HepG2 (cell line): ENCODE measurements around the gene PPP2R5B. TPM values are rescaled to one million over a fixed set of nuclear protein-coding genes. Genes with fewer than 3 reads are reported as not detected.

Experiments
- ATAC-seq: fragments of 200-7000 bp; cut with Tn5 transposase; 3 replicates; pipeline ENCODE4 v1.9.1; 2020; ENCODE audit warnings: mild to moderate bottlenecking, moderate library complexity
- BruUV-seq: library from RNA; stranded (reverse); fragments of 400-500 nt; replicated peaks from 2 replicates; lab custom pipeline; 2021; lab: Mats Ljungman, UMichigan
- CTCF ChIA-PET: fragments of 300-600 bp; formaldehyde crosslinking; extraction: SDS; loops from one replicate; lab custom pipeline; 2021; ENCODE audit warnings: low total read pairs, inconsistent platforms, low intra/inter-chr PET ratio; lab: Yijun Ruan, JAX
- POLR2A ChIA-PET: fragments of 350-600 bp; sonication (Branson Sonifier 250); formaldehyde crosslinking; loops from one replicate; lab custom pipeline; 2020; ENCODE audit warnings: antibody characterized with exemption, inconsistent platforms; lab: Yijun Ruan, JAX
- DNase-seq: peaks from one replicate; pipeline ENCODE4 v3.0.0-alpha.2; 2015; ENCODE audit warnings: low spot score
- FAIRE-seq: peaks from 3 replicates; lab custom pipeline; 2011; peaks lifted over from hg19 to GRCh38; lab: Jason Lieb, UNC
- H2AFZ ChIP-seq: one replicate; pipeline ENCODE4 v1.6.1; 2011; ENCODE audit warnings: low read length, inconsistent platforms
- H3K27ac ChIP-seq: fragments of 300-600 bp; 3 replicates; pipeline ENCODE4 v1.8.0; 2011; ENCODE audit warnings: mixed run types, mild to moderate bottlenecking, mixed read lengths, low read length, inconsistent platforms; ENCODE audit not compliant: insufficient read depth; ENCODE audit errors: extremely low read length
- H3K27me3 ChIP-seq, 2 experiments: fragments of 200-600 bp in 1 of 2; 2 replicates in 1 of 2; 3 replicates in 1 of 2; pipeline versions ENCODE4 v1.6.0 to v1.8.0; 2011; ENCODE audit warnings: low read length in 2 of 2, mild to moderate bottlenecking in 2 of 2, moderate library complexity in 2 of 2, inconsistent platforms in 1 of 2; ENCODE audit not compliant: insufficient read depth in 2 of 2, control insufficient read depth in 1 of 2
- H3K36me3 ChIP-seq, 2 experiments: fragments of 200-600 bp in 1 of 2; replicated peaks in 1 of 2; 2 replicates in 1 of 2; 3 replicates in 1 of 2; pipeline versions ENCODE4 v1.5.1 to v1.8.0; 2011; ENCODE audit warnings: low read length in 2 of 2, inconsistent platforms in 1 of 2; ENCODE audit not compliant: insufficient read depth in 2 of 2, control insufficient read depth in 1 of 2
- H3K4me1 ChIP-seq: 2 replicates; pipeline ENCODE4 v1.5.1; 2012; ENCODE audit warnings: low read length, inconsistent platforms; ENCODE audit not compliant: insufficient read depth
- H3K4me2 ChIP-seq: 2 replicates; pipeline ENCODE4 v1.6.0; 2011; ENCODE audit warnings: low read depth, low read length, inconsistent platforms
- H3K4me3 ChIP-seq, 3 experiments: fragments of 200-600 bp in 1 of 3; sonication (generic), shearing (Covaris generic) in 1 of 3; replicated peaks in 1 of 3; 2 replicates each; pipeline ENCODE4 v1.5.1; 2011 to 2016; ENCODE audit warnings: low read length in 3 of 3, inconsistent platforms in 2 of 3, low read depth in 2 of 3, mild to moderate bottlenecking in 2 of 3, control low read depth in 1 of 3, mixed read lengths in 1 of 3; ENCODE audit not compliant: insufficient read depth in 1 of 3
- H3K79me2 ChIP-seq: one replicate; pipeline ENCODE4 v1.6.1; 2011; ENCODE audit warnings: low read length, inconsistent platforms; ENCODE audit not compliant: insufficient read depth
- H3K9ac ChIP-seq: 2 replicates; pipeline ENCODE4 v1.6.0; 2011; ENCODE audit warnings: mild to moderate bottlenecking, low read depth, low read length, inconsistent platforms; ENCODE audit not compliant: insufficient read depth
- H3K9me3 ChIP-seq: 2 replicates; pipeline ENCODE4 v1.5.1; 2012; ENCODE audit warnings: mild to moderate bottlenecking, low read length
- H4K20me1 ChIP-seq: 2 replicates; pipeline ENCODE4 v1.6.0; 2011; ENCODE audit warnings: inconsistent platforms, mild to moderate bottlenecking, low read length, moderate library complexity; ENCODE audit not compliant: insufficient read depth
- BORCS8-MEF2B ChIP-seq: sonication (generic); formaldehyde crosslinking; IDR thresholded peaks from 2 replicates; pipeline ENCODE4 v1.8.0; 2022; ENCODE audit warnings: mild to moderate bottlenecking, missing genetic modification reagents
- ETV6 ChIP-seq: sonication (generic); formaldehyde crosslinking; conservative IDR thresholded peaks from 2 replicates; pipeline ENCODE4 v1.4.0; 2020; ENCODE audit warnings: missing genetic modification reagents
- GTF3A ChIP-seq: sonication (generic); formaldehyde crosslinking; conservative IDR thresholded peaks from 2 replicates; pipeline ENCODE4 v1.4.0; 2020; ENCODE audit warnings: mild to moderate bottlenecking, missing genetic modification reagents
- HNRNPL ChIP-seq: fragments of 200-400 bp; formaldehyde crosslinking; IDR thresholded peaks from 2 replicates; pipeline ENCODE4 v1.6.1; 2017; ENCODE audit warnings: mild to moderate bottlenecking, low read depth, low read length
- JUN ChIP-seq: sonication (generic); formaldehyde crosslinking; IDR thresholded peaks from 2 replicates; pipeline ENCODE4 v1.4.0; 2020; ENCODE audit warnings: mild to moderate bottlenecking, missing genetic modification reagents
- MED1 ChIP-seq: sonication (generic); formaldehyde crosslinking; IDR thresholded peaks from 2 replicates; pipeline ENCODE4 v1.4.0; 2020; ENCODE audit warnings: missing genetic modification reagents
- NFKBIZ ChIP-seq: IDR thresholded peaks from 2 replicates; pipeline ENCODE4 v1.6.1; 2018; ENCODE audit warnings: missing genetic modification reagents, missing compliant biosample characterization
- PHF5A ChIP-seq: IDR thresholded peaks from one replicate; pipeline ENCODE4 v1.6.1; 2018; ENCODE audit warnings: low read depth, missing genetic modification reagents; ENCODE audit not compliant: unreplicated experiment
- RBM39 ChIP-seq: fragments of 200-400 bp; formaldehyde crosslinking; IDR thresholded peaks from one replicate; pipeline ENCODE4 v1.6.1; 2018; ENCODE audit warnings: antibody characterized with exemption, mild to moderate bottlenecking, low read depth, low read length; ENCODE audit not compliant: poor library complexity, severe bottlenecking
- SKI ChIP-seq: fragments of 450-650 bp; IDR thresholded peaks from one replicate; pipeline ENCODE4 v1.6.1; 2018; ENCODE audit warnings: mild to moderate bottlenecking; ENCODE audit not compliant: partially characterized antibody
- SOX13 ChIP-seq, 3 experiments: fragments of 450-650 bp in 1 of 3; sonication (generic) in 1 of 3; formaldehyde crosslinking in 1 of 3; IDR thresholded peaks in 2 of 3; conservative IDR thresholded peaks in 1 of 3; 2 replicates each; pipeline versions ENCODE4 v1.5.0 to v1.6.1; 2016 to 2020; ENCODE audit warnings: antibody characterized with exemption in 1 of 3, mild to moderate bottlenecking in 1 of 3, missing compliant biosample characterization in 1 of 3, missing genetic modification reagents in 1 of 3, moderate library complexity in 1 of 3
- SP1 ChIP-seq, 2 experiments: fragments of 450-650 bp in 1 of 2; sonication (generic) in 1 of 2; formaldehyde crosslinking in 1 of 2; IDR thresholded peaks; 2 replicates each; pipeline versions ENCODE4 v1.4.0 to v1.6.1; 2016 to 2020; ENCODE audit warnings: missing genetic modification reagents in 1 of 2
- TAF1 ChIP-seq: sonication (generic); formaldehyde crosslinking; IDR thresholded peaks from 2 replicates; pipeline ENCODE4 v1.4.0; 2020; ENCODE audit warnings: missing genetic modification reagents
- THAP11 ChIP-seq: IDR thresholded peaks from 2 replicates; pipeline ENCODE4 v1.6.1; 2016; ENCODE audit warnings: missing biosample characterization, missing genetic modification reagents
- TMF1 ChIP-seq: sonication (generic); formaldehyde crosslinking; IDR thresholded peaks from 2 replicates; pipeline ENCODE4 v1.8.1; 2022; ENCODE audit warnings: low read depth, missing genetic modification reagents
- U2AF2 ChIP-seq: fragments of 200-400 bp; formaldehyde crosslinking; IDR thresholded peaks from 2 replicates; pipeline ENCODE4 v1.6.1; 2017; ENCODE audit warnings: low read depth, mild to moderate bottlenecking, low read length
- ZC3H13 ChIP-seq: sonication (generic); formaldehyde crosslinking; IDR thresholded peaks from 2 replicates; pipeline ENCODE4 v1.8.1; 2023; ENCODE audit warnings: mild to moderate bottlenecking, missing genetic modification reagents, moderate library complexity
- WGBS: methylation state at CpG from one replicate; pipeline ENCODE4 v1.1.6; 2017; ENCODE audit warnings: low lambda C conversion rate; 5-methylcytosine and 5-hydroxymethylcytosine counted together
- in situ Hi-C: cut with HindIII; loops from 2 replicates; pipeline ENCODE4 v1.10.0; 2017; ENCODE audit warnings: low pct_unique_long_range_greater_than_20kb; ENCODE audit not compliant: extremely low pct_ligation_motif_present
- intact Hi-C: fragments of 100-400 bp; cut with micrococcal nuclease; formaldehyde crosslinking; loops from one replicate; pipeline ENCODE4 v1.10.0; 2022; ENCODE audit not compliant: unreplicated experiment
- polyA plus RNA-seq, 8 experiments: library from polyadenylated mRNA; depleted of rRNA in 3 of 8; stranded (reverse) in 7 of 8; unstranded in 1 of 8; fragments of >200 nt; fragmentation: Illumina TruSeq in 4 of 8; extraction: Trizol in 4 of 8; gene quantifications; 2 replicates each; pipeline versions ENCODE4 v1.2.1 to v1.2.3, GENCODE V29; 2011 to 2016; ENCODE audit warnings: low read depth in 4 of 8, missing spikeins in 1 of 8, mixed read lengths in 1 of 8; ENCODE audit not compliant: insufficient read depth in 1 of 8
- total RNA-seq, 5 experiments: library from RNA; depleted of rRNA; stranded (reverse); fragments of >200 nt; fragmentation: Illumina TruSeq; extraction: Trizol; gene quantifications; 2 replicates each; pipeline ENCODE4 v1.2.3, GENCODE V29; 2016; ENCODE audit warnings: low read depth in 1 of 5
- TF ChIP-seq, protein P1 (sequence below): sonication (generic); formaldehyde crosslinking; conservative IDR thresholded peaks from 2 replicates; pipeline ENCODE4 v1.4.0; 2020; ENCODE audit warnings: missing genetic modification reagents
- TF ChIP-seq, protein P2 (sequence below): sonication (generic); formaldehyde crosslinking; IDR thresholded peaks from 2 replicates; pipeline ENCODE4 v1.4.0; 2020; ENCODE audit warnings: missing genetic modification reagents

Gene PPP2R5B
- total and polyA plus RNA-seq, 2 of the 13 experiments (the other 11 are each of a cell fraction or from before 2014, with no cell fraction given) = 2.3 to 8.3 TPM

DNA sequence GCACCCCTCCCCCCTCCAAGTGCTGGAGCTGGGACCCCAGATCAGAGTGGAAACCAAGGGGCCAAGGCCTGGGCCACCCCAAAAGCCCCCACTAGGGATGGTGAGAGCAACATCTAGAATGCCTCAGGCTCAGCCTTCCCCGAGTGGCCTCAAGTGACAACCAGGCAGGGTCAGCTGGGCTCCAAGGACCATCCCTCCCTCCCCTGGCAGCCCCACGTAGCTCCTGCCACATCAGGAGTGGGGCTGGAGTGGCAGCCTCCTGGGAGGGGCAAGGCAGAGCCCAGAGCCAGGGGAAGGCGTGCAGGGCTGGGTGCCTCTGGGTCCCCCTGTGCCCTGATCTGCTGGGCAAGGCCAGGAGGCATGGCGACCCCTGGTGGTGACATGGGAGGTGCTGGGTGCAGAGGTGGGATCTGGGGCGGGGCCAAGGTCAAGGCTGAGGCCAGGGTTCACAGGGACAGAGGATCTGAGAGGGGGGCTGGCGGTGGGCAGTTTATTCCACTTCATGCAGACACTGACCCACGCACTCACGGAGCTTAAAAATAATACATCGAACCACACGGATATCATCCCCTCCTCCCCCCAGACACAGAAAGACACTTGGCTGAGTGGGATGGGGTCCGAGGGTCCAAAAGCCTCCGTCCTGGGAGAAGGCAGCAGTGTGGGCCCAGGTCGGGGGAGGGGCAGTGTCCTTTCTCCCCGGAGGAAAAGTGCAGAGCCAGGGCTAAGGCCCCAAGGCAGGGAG lies 30.2 kb upstream of the PPP2R5B start:
- Histone ChIP-seq H4K20me1 (peaks cover 6% of the 10 kb centered on the region; the same call in 1 of the 2 replicates), H3K27me3 (no peaks in the 10 kb centered on the region; a peak in 1 of 5 replicates), H3K4me3 (peak overlapping the region; percentile 80 to 96 (median 95); a peak in 5 of 6 replicates), H3K9ac (peak overlapping the region; percentile 68), H2AFZ (no peak overlapping the region), H3K36me3 (peaks cover 5 to 15% of the 10 kb centered on the region in 2 experiments; a peak in 4 of 5 replicates), H3K9me3 (no peaks in the 10 kb centered on the region), H3K4me2 (peak overlapping the region; percentile 94), H3K4me1 (peaks cover 47% of the 10 kb centered on the region), H3K27ac (peak overlapping the region; percentile 88), H3K79me2 (peaks cover 27% of the 10 kb centered on the region)
- ATAC-seq (peak; percentile 76), FAIRE-seq (peak; percentile 76), DNase-seq (peak; percentile 76)
- intact Hi-C loops = loop anchor here (1.0 kb wide), 2 partner anchors 24 to 47 kb away; no protein-coding TSS in a partner anchor
- 5% methylated on average over 11 of the region's 14 CpGs for WGBS
- POLR2A ChIA-PET = interaction anchor here (0.8 to 11.5 kb wide), 10 partner anchors 18 to 538 kb away, joined by 3 to 132 read pairs (median 11); partner anchors contain the start of genes CDC42BPG, EHD1 and MEN1
- CTCF ChIA-PET = interaction anchor here (1.0 to 3.9 kb wide), 4 partner anchors 15 to 51 kb away, joined by 3 to 72 read pairs (median 6); no protein-coding TSS in a partner anchor
- in situ Hi-C loops = loop anchor here (5.0 kb wide), 2 partner anchors 47 to 107 kb away; no protein-coding TSS in a partner anchor
- BruUV-seq = no TSS peak
- TF ChIP-seq GTF3A (CRISPR knock-in tag) (no peak), SP1 (IDR thresholded peaks at IDR 0.05) (no peak), SP1 (CRISPR knock-in tag; IDR thresholded peaks at IDR 0.05) (peak; percentile 87), JUN (CRISPR knock-in tag) (peak; percentile 49; the same call in 1 of the 2 replicates), ETV6 (CRISPR knock-in tag) (peak; percentile 60; the same call in 1 of the 2 replicates), BORCS8-MEF2B (CRISPR knock-in tag) (peak; percentile 95), THAP11 (peak; percentile 79), HNRNPL (peak; percentile 100), SKI (peak; percentile 82), TAF1 (CRISPR knock-in tag) (peak; percentile 29; the same call in 1 of the 2 replicates), MED1 (CRISPR knock-in tag) (peak; percentile 85), SOX13 (IDR thresholded peaks at IDR 0.05) (0 out of 2 replicates have a peak, but pooled peaks have one; percentile 36), SOX13 (CRISPR knock-in tag; conservative IDR thresholded peaks at IDR 0.05 in 1 of 2, IDR thresholded peaks at IDR 0.05 in 1 of 2) (peak in 1 of 2 experiments; percentile 59; a peak in 2 of 4 replicates), PHF5A (CRISPR knock-in tag) (peak; percentile 94), U2AF2 (no peak), TMF1 (0 out of 2 replicates have a peak, but pooled peaks have one; percentile 26), NFKBIZ (peak; percentile 38; the same call in 1 of the 2 replicates), ZC3H13 (CRISPR knock-in tag) (peak; percentile 85; the same call in 1 of the 2 replicates), RBM39 (peak; percentile 48)
- TF ChIP-seq, protein P1, sequence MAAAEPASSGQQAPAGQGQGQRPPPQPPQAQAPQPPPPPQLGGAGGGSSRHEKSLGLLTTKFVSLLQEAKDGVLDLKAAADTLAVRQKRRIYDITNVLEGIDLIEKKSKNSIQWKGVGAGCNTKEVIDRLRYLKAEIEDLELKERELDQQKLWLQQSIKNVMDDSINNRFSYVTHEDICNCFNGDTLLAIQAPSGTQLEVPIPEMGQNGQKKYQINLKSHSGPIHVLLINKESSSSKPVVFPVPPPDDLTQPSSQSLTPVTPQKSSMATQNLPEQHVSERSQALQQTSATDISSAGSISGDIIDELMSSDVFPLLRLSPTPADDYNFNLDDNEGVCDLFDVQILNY = no peak
- TF ChIP-seq, protein P2, sequence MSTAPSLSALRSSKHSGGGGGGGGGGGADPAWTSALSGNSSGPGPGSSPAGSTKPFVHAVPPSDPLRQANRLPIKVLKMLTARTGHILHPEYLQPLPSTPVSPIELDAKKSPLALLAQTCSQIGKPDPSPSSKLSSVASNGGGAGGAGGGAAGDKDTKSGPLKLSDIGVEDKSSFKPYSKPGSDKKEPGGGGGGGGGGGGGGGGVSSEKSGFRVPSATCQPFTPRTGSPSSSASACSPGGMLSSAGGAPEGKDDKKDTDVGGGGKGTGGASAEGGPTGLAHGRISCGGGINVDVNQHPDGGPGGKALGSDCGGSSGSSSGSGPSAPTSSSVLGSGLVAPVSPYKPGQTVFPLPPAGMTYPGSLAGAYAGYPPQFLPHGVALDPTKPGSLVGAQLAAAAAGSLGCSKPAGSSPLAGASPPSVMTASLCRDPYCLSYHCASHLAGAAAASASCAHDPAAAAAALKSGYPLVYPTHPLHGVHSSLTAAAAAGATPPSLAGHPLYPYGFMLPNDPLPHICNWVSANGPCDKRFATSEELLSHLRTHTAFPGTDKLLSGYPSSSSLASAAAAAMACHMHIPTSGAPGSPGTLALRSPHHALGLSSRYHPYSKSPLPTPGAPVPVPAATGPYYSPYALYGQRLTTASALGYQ (CRISPR knock-in tag) = peak; percentile 71; the same call in 1 of the 2 replicates
